Muscle of arm (tissue), 12 donors: Measurements from ENCODE around the gene STXBP6. TPM values are rescaled to one million over a fixed set of nuclear protein-coding genes. Genes with fewer than 3 reads are reported as not detected.
"Not testable (repeated sequence)": the region's sequence is repeated elsewhere in the genome, so short reads cannot be mapped to it uniquely, and the experiment has no call there.

ENCODE experiments used
- DNase-seq: peaks from one replicate; pipeline ENCODE4 v3.0.0-alpha.2; 2013
- polyA plus RNA-seq, 12 donors: library from polyadenylated mRNA; unstranded; fragments of 120-200 nt; gene quantifications; one replicate each; pipeline ENCODE4 v1.2.1, GENCODE V29; 2013; ENCODE audit not compliant: insufficient read length in 12 of 12

STXBP6 gene
- polyA plus RNA-seq, 12 donors = 14.8 to 27.1 (median 19.8) TPM; not detected in 1

DNA sequence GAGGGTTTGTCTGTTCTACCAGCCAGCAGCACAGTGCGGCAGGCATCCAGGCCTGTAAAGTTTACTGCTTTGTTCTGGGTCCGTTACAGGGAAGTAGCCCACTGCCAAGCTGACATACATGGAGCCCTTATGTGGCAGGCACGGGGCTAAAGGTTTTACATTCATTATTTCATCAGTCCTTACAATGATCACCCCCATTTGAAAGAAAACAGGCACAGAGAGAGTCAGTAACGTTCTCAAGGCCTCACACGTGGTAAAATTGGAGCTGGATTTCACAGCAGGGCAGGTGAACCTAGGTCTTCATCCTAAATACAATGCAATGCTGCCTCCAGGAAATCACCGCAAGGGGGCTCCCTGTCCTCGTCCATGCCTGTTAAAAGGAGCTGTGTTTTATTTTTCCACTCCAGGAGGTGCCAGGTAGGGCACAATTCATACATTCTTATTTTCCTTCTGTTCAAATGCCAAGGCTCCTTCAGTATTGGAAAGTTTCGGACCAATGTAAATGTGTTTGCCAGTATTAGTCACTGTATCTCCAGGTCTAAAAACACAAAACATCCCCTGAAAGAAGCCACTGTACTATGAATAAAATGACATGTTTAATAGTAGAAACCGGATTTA is 243.8 kb downstream of the STXBP6 start:
- peak; percentile 75 for DNase-seq

GRCh38 chr14:24804552-24805212 is 245.3 kb downstream of the STXBP6 start:
- no peak for DNase-seq

DNA sequence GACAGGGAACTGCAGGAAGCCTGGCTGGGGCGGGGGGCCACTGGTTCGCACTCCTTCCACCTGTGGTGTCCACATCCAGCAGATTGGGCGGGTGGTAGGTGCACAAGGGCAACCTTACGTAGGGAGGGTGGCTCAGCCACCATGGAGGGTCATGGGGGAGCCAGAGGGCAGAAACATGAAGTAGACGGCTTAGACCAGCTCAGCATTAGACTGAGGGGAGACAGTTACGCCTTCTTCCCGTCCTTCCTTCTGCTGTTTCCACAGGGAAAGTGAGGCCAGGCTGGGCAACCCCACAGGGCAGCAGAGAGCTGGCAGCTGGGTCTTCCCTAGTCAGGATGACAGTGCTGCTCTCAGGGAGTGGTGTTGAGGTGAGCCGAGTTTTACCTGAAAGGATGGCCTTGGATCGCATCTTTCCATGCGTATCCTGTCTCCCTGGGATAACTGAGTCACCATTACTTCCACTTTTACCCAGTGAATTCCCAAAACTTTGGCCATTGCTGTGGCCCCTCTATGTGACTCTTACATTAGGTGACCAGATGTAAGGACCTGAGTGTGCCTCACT is 245.9 kb downstream of the STXBP6 start:
- DNase-seq = no peak

GRCh38 chr14:24803426-24803825 is 246.5 kb downstream of the STXBP6 start:
- not testable (repeated sequence) for DNase-seq

DNA sequence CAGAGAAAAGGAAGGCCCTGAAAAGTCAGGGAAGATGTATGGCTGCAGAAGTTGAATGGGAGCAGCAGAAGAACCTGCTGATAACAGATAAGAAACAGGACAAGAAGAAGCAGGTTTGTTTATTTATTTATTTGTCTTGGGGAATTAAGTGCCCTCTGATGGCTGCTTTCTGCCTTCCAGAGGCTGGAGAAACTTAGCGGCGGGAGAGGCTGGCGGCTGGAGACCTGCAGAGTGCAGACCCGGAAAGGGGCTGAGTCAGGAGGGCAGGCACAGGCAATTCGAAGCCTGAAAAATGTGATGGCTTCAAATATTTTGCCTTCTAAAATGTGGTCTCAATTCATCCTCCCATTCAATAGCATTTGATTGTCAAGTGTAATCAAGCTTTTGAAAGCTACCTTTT is 247.7 kb downstream of the STXBP6 start:
- no peak for DNase-seq

DNA sequence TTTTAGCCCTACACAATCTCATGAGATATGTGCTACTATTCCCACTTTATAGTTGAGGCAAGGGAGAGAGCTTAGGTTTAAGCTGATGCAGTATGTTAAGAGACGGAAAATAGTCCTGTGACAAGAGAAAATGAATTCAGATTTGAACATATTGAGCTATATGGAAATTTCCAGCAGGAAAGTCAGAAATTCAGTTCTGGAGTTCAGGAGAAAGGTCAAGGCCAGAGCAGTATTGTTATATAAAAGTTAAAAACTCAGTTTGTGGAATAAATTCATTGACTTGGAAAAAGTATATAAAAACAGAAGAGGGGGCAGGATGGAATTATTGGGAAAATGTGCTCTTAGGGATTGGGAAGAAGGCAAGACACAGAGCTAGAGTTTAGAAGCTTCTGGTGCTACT is 248.9 kb downstream of the STXBP6 start:
- DNase-seq = no peak

GRCh38 chr14:24798911-24799462 is 251.0 kb downstream of the STXBP6 start:
- no peak for DNase-seq

DNA sequence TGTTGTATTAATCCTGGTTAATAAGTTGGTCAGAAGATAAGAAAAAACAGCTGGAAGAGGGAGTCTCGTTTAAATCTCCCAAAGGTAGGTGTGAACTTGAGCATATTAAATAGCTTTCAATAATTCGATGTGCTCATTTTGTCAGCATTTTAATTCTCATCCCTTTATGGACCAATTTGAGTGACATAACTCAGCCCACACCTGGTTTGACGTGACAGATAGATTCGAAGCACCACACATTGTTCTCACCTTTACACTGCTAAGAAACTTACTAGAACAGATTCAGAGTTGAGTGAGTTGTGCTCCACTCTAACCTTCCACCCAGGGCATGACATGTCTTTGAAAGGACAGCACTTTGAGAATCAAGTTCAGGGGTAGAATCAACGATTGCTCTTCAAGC is 254.5 kb downstream of the STXBP6 start:
- no peak for DNase-seq

DNA sequence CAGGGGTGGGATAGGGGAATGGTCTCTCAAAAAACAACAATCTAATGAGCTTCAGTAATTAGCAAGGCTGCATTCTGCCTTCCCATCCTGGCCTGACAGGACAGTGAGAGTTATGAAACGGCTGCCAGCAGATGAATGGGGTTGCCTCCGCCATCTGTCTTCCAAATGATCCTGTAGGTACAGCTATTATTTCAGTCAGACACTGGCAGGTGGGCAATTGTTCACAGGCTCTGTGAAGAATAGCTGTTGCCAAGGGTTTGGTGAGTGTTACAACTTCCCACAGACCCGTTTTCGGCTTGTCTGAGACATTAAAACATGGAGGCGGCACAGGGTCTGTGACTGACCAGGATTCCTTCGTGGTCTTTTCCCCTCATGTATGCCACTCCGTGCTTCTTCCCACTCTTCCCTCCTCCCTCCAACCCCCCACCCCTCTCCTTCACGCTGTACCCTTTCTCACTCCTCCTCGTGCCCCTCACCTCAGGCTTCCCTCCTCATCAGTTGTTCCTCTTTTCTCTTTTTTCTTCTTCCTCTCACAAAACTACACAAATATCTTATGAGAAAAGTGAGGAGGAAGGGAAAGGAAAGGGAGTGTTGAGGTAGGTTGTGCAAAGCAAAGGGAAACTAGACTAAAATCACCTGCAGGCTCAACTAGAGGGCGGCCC is 255.2 kb downstream of the STXBP6 start:
- DNase-seq = no peak

DNA sequence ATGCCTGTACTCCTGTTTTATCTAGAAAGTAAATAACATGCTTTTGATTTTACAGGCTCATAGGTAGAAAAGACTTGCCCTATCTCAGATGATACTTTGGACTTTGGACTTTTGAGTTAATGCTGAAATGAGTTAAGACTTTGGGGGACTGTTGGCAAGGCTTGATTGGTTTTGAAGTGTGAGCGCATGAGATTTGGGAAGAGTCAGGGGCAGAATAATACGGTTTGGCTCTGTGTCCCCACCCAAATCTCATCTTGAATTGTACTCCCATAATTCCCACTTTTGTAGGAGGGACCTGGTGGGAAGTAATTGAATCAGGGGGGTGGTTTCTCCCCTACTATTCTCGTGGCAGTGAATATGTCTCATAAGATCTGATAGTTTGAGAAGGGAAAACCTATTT is 259.8 kb downstream of the STXBP6 start:
- DNase-seq = no peak

- peak; percentile 75 for DNase-seq
These were observed 260.5 kb downstream of the STXBP6 start for GRCh38 chr14:24789378-24789884.

DNA sequence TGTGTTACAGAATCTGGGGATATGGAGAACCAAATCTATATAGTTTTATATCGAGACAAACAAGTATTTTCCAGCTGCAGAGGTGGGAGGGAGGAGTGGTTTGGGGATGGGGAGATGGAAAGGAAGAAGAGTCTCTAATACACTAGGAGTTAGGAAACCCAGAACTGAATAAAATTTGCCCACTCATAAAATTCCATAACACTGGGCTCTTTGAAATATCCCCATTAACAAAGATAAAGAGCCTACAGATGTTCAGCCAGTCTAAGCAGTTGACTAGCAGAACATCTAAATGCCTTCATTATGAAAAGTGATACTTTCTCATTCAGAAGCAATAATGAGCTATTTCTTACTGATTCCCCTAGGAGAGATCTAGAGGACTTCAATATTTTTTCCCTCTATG is 264.2 kb downstream of the STXBP6 start:
- DNase-seq = no peak

- DNase-seq = no peak
These were observed 265.0 kb downstream of the STXBP6 start for GRCh38 chr14:24784981-24785380.

DNA sequence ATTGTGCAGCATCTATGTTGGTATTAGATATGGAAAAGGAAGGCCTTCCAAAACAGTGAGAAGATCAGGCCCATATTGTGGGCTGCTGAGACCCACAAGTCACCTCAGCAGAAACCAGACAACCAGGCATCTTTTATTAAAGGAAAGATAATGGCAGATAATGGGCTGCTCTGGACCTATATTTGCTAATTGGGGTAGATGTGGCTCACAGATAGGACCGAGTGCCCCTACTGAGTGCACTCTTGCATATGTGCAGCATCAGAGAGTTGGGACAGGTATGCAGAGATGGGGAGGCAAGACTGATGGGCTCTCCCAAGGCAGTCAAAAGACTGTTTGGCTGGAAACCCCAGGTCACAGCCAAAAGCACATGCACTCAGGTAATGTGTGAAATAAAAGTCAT is 266.2 kb downstream of the STXBP6 start:
- DNase-seq = no peak

DNA sequence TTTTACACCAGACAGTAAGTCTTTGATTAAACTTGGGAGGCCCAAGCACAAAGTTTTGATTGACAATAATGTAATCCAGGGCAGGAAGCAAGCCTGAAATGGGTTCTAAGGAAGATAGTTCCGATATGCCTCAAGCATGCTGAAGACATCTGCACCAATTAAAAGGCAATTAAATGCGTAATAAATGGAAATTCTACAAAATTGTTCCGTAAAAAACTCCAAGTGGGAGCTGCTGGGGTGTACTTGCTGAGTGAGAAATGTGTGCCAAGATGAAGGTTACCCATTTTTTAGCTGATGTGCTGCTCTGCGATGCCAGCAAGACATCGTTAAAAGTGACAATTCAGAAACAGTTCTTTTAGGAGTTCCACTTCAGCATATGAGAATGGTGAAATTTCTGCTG is 269.7 kb downstream of the STXBP6 start:
- DNase-seq = no peak

DNA sequence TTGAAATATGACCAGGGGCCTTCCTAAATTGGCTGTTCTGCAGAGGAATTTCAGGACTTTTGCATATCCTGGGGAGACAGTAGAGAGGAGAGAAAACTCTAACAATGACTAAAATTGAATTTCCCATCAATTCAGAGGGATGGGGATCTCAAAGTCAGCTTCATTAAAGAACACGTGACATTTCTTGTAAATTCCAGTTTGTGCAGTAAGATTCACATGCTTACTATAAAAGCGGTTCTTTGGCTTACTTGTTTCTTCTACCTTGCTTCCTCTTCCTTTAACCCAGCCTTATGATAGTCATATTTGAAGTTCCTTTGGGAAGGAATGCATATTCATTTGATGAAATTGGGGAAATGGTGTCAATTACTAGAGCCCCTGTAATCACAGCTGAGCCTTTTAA is 272.3 kb downstream of the STXBP6 start:
- DNase-seq = no peak

GRCh38 chr14:24775950-24776349 is 274.0 kb downstream of the STXBP6 start:
- DNase-seq = no peak

- no peak for DNase-seq
These were observed 275.6 kb downstream of the STXBP6 start for GRCh38 chr14:24774187-24774915.

- not testable (repeated sequence) for DNase-seq
These were observed 276.4 kb downstream of the STXBP6 start for GRCh38 chr14:24773564-24773963.

GRCh38 chr14:24766434-24766833 is 283.5 kb downstream of the STXBP6 start:
- no peak for DNase-seq

- DNase-seq = no peak
These were observed 288.8 kb downstream of the STXBP6 start for GRCh38 chr14:24761141-24761540.
